ENCODE data around the gene ABCA13. TPM values are rescaled to one million over a fixed set of nuclear protein-coding genes. Genes with fewer than 3 reads are reported as not detected.

The ABCA13 gene
- total and polyA plus RNA-seq, 2 of the 4 experiments (the other 2 are of a cell fraction): under 0.01 to 0.07 TPM

DNA sequence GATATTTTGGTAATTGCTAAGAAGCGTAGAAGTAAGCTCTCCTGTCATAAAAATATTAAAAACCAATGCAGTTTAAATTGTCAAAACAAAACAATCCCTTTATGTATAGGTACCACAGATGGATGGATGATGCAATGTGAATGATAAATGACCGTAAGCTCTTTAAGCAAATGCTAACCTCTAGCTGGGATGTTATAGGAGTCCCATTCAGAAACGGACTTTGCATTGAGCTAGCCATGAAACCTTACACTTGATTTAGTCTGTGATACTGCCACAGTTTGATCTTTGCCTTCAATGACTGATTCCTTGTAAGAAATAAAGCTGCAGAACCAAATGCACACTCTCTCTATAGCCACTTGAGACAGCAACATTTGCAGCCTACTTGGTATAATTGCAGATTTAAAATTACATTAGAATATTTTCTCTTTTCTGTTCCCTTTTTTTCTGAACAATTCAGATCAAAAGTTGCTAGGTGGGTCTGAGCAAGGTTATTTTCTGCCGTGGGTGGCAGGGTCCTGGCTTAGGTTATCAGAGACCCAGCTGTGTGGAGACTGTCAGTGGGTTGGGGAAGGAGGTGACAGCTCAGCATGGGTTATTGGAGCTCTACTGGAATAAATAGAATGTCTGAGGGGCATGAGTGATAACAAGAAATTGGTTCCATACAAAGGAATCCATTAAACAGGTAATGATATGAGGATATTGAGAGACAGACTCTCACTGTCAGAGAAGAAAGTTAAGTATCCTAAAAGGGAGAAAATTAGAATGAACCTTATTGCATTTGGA is 494.3 kb downstream of the ABCA13 start:
- no peak overlapping the region for H3K4ac ChIP-seq (ENCODE audit: low read depth, low read length)
- no peak overlapping the region for H4K91ac ChIP-seq (ENCODE audit: insufficient read depth, low read depth, low read length)
- BruUV-seq (replicated peaks): no TSS peak
- no peak overlapping the region for H2BK20ac ChIP-seq (ENCODE audit: low read depth, low read length)
- H3K27ac ChIP-seq (ENCODE audit: insufficient read depth, low read length): no peak overlapping the region
- no peaks in the 10 kb centered on the region for H3K27me3 ChIP-seq (ENCODE audit: control insufficient read depth, insufficient read depth, low read length)
- no CpG with 5 or more reads among the region's 4 CpGs for WGBS, 2 experiments (ENCODE audit: extremely low coverage in 2 of 2, insufficient read length in 1 of 2)
- H2BK5ac ChIP-seq (ENCODE audit: low read depth, low read length, poor library complexity, severe bottlenecking): no peak overlapping the region
- H3K36me3 ChIP-seq (ENCODE audit: control insufficient read depth, insufficient read depth, low read length): no peaks in the 10 kb centered on the region
- ChIA-PET CTCF (no interaction called here), POLR2A (ENCODE audit: unreplicated experiment) (no interaction called here)
- intact Hi-C loops (cut with micrococcal nuclease): no loop called here
- no peak overlapping the region for H3K4me2 ChIP-seq (ENCODE audit: low read depth, low read length)
- no peak overlapping the region for H2BK120ac ChIP-seq (ENCODE audit: low read depth, low read length)
- H3K79me1 ChIP-seq (ENCODE audit: low read depth in 1 of 2, low read length in 2 of 2): no peaks in the 10 kb centered on the region
- H3K14ac ChIP-seq (replicated peaks; ENCODE audit: low read depth, low read length): no peak overlapping the region
- no peak overlapping the region for H3K9ac ChIP-seq (ENCODE audit: low read depth, low read length)
- peaks cover 2% of the 10 kb centered on the region; the same call in 1 of the 2 replicates for H3K9me3 ChIP-seq (ENCODE audit: control insufficient read depth, insufficient read depth, low read length)
- H2AK5ac ChIP-seq (ENCODE audit: low read depth, low read length): no peak overlapping the region
- H4K5ac ChIP-seq (ENCODE audit: low read depth, low read length): no peak overlapping the region
- H3K56ac ChIP-seq (ENCODE audit: extremely low read depth, insufficient read depth, low read length): no peak overlapping the region
- TF ChIP-seq CHD1 (IDR thresholded peaks at IDR 0.05; ENCODE audit: low read depth, low read length): no peak
- TF ChIP-seq, protein P1, sequence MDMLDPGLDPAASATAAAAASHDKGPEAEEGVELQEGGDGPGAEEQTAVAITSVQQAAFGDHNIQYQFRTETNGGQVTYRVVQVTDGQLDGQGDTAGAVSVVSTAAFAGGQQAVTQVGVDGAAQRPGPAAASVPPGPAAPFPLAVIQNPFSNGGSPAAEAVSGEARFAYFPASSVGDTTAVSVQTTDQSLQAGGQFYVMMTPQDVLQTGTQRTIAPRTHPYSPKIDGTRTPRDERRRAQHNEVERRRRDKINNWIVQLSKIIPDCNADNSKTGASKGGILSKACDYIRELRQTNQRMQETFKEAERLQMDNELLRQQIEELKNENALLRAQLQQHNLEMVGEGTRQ (IDR thresholded peaks at IDR 0.05; ENCODE audit: low read depth, low read length): no peak
- TF ChIP-seq, protein P2, sequence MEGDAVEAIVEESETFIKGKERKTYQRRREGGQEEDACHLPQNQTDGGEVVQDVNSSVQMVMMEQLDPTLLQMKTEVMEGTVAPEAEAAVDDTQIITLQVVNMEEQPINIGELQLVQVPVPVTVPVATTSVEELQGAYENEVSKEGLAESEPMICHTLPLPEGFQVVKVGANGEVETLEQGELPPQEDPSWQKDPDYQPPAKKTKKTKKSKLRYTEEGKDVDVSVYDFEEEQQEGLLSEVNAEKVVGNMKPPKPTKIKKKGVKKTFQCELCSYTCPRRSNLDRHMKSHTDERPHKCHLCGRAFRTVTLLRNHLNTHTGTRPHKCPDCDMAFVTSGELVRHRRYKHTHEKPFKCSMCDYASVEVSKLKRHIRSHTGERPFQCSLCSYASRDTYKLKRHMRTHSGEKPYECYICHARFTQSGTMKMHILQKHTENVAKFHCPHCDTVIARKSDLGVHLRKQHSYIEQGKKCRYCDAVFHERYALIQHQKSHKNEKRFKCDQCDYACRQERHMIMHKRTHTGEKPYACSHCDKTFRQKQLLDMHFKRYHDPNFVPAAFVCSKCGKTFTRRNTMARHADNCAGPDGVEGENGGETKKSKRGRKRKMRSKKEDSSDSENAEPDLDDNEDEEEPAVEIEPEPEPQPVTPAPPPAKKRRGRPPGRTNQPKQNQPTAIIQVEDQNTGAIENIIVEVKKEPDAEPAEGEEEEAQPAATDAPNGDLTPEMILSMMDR (conservative IDR thresholded peaks at IDR 0.05; ENCODE audit: low read depth, low read length): no peak
- TF ChIP-seq RFX5 (IDR thresholded peaks at IDR 0.05; ENCODE audit: low read depth, low read length): no peak
- no peak for TF ChIP-seq POLR2A (IDR thresholded peaks at IDR 0.05; ENCODE audit: low read depth, low read length)
- no peak for TF ChIP-seq BHLHE40 (IDR thresholded peaks at IDR 0.05; ENCODE audit: low read depth, low read length)
- TF ChIP-seq, protein P3, sequence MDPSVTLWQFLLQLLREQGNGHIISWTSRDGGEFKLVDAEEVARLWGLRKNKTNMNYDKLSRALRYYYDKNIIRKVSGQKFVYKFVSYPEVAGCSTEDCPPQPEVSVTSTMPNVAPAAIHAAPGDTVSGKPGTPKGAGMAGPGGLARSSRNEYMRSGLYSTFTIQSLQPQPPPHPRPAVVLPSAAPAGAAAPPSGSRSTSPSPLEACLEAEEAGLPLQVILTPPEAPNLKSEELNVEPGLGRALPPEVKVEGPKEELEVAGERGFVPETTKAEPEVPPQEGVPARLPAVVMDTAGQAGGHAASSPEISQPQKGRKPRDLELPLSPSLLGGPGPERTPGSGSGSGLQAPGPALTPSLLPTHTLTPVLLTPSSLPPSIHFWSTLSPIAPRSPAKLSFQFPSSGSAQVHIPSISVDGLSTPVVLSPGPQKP (IDR thresholded peaks at IDR 0.05; ENCODE audit: borderline replicate concordance, low read depth, low read length): no peak
- no peak for TF ChIP-seq MAFK (IDR thresholded peaks at IDR 0.05; ENCODE audit: low read depth, low read length)
- TF ChIP-seq RCOR1 (IDR thresholded peaks at IDR 0.05; ENCODE audit: insufficient replicate concordance, low read length): no peak
- TF ChIP-seq CEBPB (IDR thresholded peaks at IDR 0.05; ENCODE audit: low read depth, low read length): no peak
- TF ChIP-seq MXI1 (IDR thresholded peaks at IDR 0.05; ENCODE audit: borderline replicate concordance, low read depth, low read length): no peak
- no peak for TF ChIP-seq RAD21 (IDR thresholded peaks at IDR 0.05; ENCODE audit: low read length)
- TF ChIP-seq FOS (IDR thresholded peaks at IDR 0.05; ENCODE audit: low read depth, low read length): no peak
- no peak for TF ChIP-seq NFE2L2 (IDR thresholded peaks at IDR 0.05; ENCODE audit: low read depth, low read length)
- no peak for TF ChIP-seq MAZ (IDR thresholded peaks at IDR 0.05; ENCODE audit: borderline replicate concordance, low read depth, low read length)
- in situ Hi-C loops (cut with MboI; ENCODE audit: low sequenced_read_pairs): no loop called here
- no peaks in the 10 kb centered on the region for H3K4me1 ChIP-seq (ENCODE audit: control insufficient read depth, insufficient read depth, low read length)
- dilution Hi-C loops (cut with HindIII; ENCODE audit: low sequenced_read_pairs, unreplicated experiment): no loop called here
- DNase-seq (no peak), ATAC-seq (ENCODE audit: low read depth) (no peak)
- no peak overlapping the region for H3K23ac ChIP-seq (ENCODE audit: low read depth, low read length)
- H2AK9ac ChIP-seq (replicated peaks; ENCODE audit: low read depth, low read length, poor library complexity): no peak overlapping the region
- H4K8ac ChIP-seq (ENCODE audit: low read depth in 2 of 2, low read length in 2 of 2): no peak overlapping the region
- H3K9me1 ChIP-seq (ENCODE audit: insufficient read depth, low read length): no peaks in the 10 kb centered on the region
- no peak overlapping the region for H3K4me3 ChIP-seq (ENCODE audit: insufficient read depth, low read depth, low read length)
- no peak overlapping the region for H2AFZ ChIP-seq (replicated peaks; ENCODE audit: low read length, poor library complexity)
- no peak overlapping the region for H2BK15ac ChIP-seq (ENCODE audit: low read depth, low read length)
- no peak overlapping the region for H3K18ac ChIP-seq (ENCODE audit: low read depth, low read length)
- H4K20me1 ChIP-seq (ENCODE audit: insufficient read depth, low read length): no peaks in the 10 kb centered on the region
